Measurements from ENCODE around the gene UBE3A.
A peak's percentile ranks its signal among the peaks of the same experiment; 100 is the strongest.
"Not testable (repeated sequence)": the region's sequence is repeated elsewhere in the genome, so short reads cannot be mapped to it uniquely, and the experiment has no call there.

The UBE3A gene

DNA sequence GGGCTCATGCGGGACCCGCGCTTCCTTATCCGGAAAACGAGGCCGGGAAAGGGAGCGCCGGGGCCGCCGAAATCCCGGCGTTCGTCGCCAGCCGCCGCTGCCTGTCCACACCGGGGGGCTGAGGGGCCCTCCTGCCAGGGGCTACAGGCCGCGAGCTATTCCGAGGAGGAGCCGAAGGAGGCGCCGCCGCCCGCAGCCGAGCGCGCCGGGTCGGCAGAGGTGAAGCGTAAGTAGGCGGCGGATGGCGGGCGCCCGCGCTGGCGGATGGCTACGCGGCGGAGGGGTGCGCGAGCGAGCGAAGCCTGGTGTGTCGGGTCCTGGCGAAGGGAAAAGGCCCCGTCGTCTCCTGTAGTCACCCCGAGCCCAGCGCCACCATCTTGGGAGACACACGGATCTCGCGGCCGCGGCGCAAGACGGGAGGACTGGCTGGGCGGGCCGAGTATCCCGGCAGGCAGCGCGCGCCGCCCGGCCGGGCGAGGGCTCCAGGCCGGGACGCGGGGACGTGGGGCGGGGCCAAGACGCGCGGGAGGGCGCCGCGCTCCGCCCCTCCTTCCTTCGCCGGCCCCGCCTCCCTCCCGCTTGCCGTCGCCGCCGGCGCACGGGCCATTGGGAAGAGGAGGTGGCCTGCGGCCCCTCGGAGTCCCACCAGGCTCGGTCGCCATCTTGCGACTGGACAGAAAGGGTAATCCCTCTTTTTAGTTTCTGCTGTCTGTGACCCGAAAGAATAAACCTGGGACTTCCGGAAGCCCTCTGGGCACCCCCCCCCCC lies at the start of gene UBE3A:
TSS of gene UBE3A (minus strand) at position 424 of the 768 bp plus-strand sequence. CDS start 29,917 bp downstream, outside the sequence.
- DNase-seq = peak; percentile 77

DNA sequence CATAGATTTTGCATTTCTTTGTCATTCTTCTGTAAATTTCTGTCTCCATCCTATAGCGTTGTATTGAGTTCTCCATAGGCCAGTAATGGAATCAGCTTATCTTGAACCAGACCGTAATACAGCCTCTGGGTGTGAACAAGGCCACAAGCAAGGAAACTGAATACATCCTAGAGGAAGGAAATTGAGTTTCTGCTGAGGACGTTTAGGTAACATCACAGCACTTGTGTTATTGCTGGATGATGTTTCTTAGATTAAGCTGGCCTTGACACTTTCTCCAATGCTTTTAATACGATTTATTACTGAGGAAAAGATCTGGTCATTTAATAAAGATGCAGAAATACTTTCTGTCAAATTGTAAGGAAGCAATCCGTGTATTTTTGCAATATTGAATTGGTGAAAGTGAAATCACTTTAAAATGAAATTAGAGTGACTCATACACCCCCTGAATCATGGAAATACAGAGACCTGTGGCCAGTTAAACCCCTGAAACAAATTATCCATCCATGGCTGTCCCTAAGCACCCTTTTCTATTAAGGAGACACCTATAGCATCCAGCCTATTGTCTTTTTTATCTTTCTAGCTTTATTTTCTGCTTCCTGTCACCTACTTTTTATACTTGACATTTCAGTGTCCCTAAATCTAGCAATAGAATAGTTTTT lies 48.5 kb upstream of the UBE3A start:
- DNase-seq = no peak

GRCh38 chr15:25486051-25486450 lies 47.2 kb upstream of the UBE3A start:
- no peak for DNase-seq

GRCh38 chr15:25481208-25481859 lies 42.5 kb upstream of the UBE3A start:
- no peak for DNase-seq

DNA sequence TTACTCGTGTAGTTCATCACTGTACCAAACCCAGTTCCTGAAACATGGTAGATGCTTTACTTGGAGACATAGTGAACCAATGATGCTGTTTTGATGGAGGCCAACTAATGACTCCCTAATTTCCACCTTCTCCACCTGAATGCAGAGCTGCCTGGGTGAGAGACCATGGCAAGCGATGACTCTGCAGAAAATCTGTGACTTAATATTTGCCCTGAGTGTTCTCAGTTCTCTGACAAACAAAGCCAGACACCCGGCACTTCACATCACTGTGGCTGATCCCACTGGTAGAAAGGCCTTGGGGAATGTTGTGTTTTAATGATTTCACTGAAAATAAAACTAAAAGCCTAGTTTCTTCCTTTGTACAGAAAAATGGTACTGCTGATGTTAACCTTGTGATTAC lies 39.5 kb upstream of the UBE3A start:
- no peak for DNase-seq

GRCh38 chr15:25477816-25478215 lies 39.0 kb upstream of the UBE3A start:
- no peak for DNase-seq

DNA sequence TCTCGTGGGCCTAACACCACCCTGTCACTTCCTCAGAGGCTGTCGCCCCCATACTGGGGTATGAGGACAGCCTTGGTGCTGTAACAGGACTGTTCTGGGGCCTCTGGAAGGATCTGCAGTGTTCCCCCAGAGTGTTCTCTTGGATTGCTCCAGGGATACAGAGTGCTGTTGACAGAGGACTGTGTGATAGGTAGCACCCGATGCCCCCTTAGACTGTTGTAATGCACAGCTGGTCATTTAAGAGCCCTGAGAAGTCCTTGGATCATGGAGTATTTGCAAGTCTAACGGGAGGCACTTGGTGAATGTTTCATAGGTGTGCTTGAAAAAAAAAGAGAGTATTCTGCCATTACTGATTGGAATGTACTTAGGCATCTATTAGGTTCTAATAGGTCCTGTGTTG lies 35.4 kb upstream of the UBE3A start:
- no peak for DNase-seq

- DNase-seq = no peak
Measured at GRCh38 chr15:25470230-25470629, 31.4 kb upstream of the UBE3A start.

- DNase-seq = peak; percentile 1
Measured at GRCh38 chr15:25469377-25469776, 30.6 kb upstream of the UBE3A start.

GRCh38 chr15:25468611-25469010 lies 29.8 kb upstream of the UBE3A start:
- no peak for DNase-seq

GRCh38 chr15:25465835-25466234 lies 27.0 kb upstream of the UBE3A start:
- no peak for DNase-seq

DNA sequence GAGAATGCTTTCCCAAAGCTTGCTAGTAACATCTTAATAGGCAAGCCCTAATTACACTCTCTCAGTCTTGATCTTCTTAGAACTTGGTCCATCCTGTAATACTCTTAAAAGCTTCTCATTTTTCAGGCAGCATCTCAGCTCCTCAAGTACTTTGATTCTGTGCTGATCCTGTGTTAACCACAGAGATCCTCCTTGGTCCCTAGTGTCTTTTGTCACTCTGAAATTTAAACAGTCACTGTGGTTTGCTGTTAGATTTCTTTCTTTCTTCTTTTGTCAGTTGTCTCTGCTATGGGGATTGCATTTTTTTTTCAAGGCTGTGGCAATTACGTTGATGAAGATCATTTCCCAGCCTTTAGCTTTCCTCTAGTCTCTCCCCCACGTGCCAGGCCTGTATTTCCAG lies 26.0 kb upstream of the UBE3A start:
- no peak for DNase-seq

DNA sequence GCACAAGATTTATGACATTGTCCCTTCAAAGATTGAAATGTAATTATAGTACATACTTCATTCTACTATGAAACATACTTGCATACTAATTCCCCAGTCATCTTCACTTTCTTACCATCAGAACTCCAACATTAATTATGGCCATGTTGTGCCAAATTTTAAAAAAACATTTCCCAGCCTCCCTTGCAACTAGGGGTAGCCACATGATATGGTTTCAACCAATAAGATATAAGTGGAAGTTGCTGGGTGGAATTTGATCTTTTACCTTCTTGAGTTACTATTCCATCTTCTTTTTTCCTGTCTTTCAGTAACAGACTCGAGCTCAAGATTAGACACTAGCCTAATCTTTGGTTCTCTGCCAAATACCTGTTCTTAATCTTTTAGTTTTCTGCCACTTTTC lies 25.6 kb upstream of the UBE3A start:
- DNase-seq = no peak

DNA sequence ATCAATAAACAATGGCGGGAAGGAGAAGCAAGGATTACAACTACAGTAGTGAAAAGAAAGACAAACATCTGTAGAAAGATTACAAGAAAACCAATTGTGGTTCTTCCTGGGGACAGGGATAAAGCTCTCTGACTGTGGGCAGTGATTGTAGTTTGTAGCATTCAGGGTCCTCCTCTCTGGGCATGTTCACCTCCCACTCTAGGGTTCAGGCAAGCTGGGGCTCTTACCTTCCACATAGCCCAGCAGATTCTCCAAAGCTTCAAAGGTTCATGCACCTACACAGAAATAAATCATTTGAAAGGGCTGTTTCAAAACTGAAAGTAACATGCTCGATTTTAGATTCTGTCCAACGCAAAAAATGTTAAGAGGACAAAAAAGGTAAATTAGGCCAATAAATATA lies 17.4 kb upstream of the UBE3A start:
- no peak for DNase-seq

DNA sequence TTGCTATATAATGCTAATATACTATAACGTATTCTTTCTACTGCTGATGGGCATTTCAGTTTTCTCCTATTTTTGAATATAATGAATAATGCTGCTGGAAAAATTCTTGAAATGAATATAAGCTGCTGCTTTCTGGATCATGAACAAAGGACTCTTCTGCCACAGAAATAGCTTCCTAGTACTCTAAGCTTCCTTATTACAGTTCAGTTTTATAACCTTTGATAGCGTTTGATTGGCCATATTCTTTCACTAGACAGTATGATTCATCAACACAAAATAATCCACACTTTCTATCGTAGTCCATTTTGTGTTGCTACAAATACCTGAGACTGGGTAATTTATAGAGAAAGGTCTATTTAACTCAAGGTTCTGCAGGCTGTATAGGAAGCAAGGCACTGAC lies 16.4 kb upstream of the UBE3A start:
- no peak for DNase-seq

GRCh38 chr15:25454771-25455170 lies 15.9 kb upstream of the UBE3A start:
- no peak for DNase-seq

DNA sequence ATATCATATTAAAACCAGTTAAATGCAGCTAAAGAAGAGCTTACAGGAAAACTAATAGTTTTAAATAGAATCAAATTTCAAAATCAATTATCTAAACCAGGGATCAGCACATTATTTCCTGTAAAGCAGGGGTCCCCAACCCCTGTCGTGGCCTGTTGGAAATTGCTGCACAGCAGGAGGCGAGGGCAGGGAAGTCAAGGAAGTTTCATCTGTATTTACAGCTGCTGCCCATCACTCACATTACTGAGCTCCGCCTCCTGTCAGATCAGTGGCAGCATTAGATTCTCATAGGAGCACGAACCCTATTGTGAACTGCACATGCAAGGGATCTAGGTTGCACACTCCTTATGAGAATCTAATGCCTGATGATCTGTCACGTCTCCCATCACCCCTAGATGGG lies 14.4 kb upstream of the UBE3A start:
- DNase-seq = not testable (repeated sequence)

GRCh38 chr15:25451501-25451900 lies 12.7 kb upstream of the UBE3A start:
- no peak for DNase-seq

DNA sequence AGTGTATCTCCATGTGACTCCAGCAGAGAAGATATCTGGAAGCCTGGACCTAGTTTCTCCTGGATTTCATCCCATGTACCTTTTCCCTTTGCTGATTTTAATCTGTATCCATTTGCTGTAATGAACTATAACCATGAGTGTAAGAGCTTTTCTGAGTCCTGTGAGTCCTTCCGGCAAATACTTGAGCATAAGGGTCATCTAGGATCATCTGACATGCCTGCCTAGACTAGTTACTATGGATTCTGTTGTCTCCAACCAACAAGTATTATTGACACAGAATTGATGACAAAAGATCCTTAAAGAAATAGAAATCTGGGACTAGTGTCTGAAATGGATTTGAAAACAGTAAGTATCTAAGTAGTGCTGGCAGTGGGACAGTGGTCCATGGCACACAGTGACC lies 11.3 kb upstream of the UBE3A start:
- DNase-seq = no peak

DNA sequence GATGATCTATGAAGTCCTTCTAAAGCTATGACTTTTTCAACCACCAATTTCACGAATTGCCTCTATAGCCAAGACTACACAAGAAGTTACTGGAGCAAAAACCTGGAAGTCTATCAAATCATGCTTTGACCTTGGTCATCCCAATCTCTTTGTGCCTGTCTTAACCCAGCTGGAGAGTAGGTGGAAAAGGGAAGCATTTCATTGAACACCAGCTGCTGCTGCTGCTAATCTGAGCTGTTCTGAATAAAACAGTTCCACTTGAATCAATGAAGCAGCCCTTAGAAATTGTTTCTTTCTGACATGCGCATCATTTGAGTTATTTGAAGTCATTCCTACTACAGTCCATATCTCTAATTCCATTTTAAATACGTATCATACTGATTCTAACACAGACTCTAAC lies 7.3 kb upstream of the UBE3A start:
- DNase-seq = no peak

DNA sequence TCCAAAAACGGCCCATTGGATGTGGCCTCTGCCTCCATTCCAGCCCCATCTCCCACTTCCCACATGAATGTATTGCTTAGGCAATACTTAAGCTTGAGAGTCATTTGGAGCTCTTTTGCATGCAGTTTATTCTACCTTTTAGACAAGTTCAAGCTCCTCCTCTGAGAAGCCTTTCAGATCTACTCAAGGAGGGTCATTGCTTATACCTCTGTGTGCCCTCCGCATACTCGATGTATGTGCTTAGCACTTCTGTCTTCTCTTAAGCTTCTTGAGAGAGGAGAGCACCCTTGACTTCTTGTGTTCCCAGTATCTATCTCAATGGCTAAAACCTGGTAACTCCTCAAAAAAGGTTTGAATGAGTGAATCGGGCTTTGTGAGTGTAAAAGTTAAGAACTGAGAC lies 6.6 kb upstream of the UBE3A start:
- DNase-seq = no peak

GRCh38 chr15:25441111-25441510 lies 2.3 kb upstream of the UBE3A start:
- no peak for DNase-seq

GRCh38 chr15:25439369-25439836 lies 579 bp upstream of the UBE3A start:
- DNase-seq = no peak

Measured in NCI-H446 treated with DMSO at 0.1 percent for 48 hours (cell line).